Measurements from ENCODE around the gene FRAS1.
"Not testable (repeated sequence)": the region's sequence is repeated elsewhere in the genome, so short reads cannot be mapped to it uniquely, and the experiment has no call there.

Gene FRAS1

DNA sequence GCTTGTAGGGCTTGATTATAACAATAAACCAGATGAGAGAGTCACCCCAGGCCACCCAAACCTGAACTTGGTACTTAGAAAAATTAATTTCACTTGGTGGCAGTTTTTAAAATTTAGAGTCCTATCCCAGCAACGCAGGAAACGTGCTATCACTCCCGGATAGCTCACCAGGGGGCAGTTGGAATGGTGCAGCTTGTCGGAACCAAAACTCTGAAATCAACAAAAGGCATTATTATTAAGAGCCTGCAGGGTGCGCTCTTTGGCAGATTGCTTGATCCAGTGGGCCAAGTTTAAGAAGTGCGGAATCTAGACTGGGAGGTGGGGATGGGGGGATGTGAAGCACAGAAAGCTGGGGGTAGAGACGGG, 2.4 kb downstream of the FRAS1 start:
- DNase-seq: no peak

DNA sequence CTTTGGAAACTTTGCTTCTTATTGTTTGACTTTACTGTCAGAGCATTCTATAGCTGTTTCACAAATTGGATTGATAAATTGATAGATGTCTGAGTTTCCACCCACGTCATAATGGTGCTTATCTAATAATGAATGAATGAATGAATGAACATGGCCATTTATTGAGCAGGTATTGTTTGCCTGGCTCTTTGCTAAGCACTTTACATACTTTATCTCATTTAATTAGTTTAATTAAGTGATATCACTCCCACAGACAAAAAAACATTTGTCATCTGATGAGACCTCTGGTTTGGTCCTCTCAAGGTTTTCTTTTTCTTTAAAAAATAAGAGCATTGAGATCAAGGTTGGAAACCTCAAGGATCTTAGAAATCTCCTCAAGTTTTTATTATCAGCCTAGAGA, 2.8 kb downstream of the FRAS1 start:
- DNase-seq: no peak

DNA sequence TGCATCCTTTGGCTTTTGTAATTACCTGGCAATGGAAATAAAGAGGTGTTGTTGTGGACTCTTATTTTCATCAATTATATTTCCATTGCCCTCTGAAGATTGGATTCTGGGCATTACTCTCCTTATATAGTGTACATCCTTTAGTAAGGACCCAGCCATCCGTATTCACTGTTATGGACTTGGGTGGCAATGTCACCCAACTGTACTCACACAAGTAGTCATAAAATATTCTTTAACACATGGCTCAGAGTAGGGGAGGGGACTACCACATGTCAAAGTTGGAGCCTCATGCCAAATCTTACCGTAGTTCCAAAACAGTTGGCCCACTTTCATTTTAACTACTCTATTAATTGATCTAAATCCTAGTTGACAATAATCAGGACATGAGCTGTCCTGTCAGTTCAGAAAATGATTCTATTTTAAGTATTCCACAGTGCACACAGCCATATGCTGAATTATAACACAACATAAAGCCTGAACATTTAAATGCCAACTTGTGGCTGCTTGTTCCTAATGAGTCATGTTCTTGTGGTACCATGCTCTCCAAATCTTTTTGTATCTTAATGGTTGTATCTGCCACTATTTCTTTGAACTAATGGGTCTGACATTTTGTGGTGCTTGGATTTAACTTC, 4.9 kb downstream of the FRAS1 start:
- DNase-seq: no peak

DNA sequence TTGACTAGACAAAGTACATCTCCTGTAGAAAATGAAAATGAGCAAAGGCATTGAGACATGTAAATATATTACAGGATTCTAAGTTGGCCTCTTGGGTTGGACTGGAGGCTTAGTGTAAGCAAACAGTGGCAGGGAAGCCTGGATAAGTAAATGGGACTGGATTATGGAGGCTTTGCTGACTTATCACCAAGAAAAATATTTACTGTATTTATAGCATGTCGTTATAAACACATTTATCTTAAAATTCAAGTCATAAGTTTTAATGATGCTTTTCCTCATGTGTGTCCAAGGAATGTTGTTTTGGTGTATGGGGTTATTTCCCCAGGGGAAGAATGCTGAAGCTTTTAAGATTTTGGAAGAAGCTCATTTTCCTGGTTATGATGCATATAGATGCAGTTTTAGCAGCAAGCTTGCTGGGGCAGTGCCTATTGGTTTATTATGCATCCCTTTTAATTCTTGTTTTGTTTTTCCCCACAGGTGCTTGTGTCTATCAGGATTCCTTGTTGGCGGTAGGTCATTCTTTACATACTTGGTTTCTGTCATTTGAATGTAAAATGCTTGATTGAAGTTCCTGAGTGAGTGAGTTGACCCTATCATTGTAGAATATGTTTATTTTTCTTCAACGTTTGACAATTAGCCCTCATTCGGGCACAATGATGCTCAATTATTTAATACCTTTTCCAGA, 8.5 kb downstream of the FRAS1 start:
- DNase-seq: no peak

DNA sequence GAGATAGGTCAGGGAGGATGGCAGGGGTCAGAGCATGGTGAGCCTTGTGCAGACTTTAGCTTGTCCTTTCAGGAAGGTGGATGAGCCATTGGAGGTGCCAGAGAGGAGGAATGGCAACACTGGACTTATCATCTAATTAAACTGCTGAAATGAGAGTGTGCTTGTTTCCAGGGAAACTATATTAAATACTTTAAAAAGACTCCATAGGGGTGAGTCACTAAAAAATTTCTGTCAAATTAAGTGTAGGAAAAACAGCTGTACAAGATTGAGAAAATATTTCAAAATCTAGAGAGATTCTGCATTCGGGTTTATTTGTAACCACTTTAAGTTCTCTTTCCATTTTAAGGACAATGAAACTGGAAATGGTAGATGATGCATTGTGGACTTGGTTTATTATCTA, 11.4 kb downstream of the FRAS1 start:
- DNase-seq: no peak

DNA sequence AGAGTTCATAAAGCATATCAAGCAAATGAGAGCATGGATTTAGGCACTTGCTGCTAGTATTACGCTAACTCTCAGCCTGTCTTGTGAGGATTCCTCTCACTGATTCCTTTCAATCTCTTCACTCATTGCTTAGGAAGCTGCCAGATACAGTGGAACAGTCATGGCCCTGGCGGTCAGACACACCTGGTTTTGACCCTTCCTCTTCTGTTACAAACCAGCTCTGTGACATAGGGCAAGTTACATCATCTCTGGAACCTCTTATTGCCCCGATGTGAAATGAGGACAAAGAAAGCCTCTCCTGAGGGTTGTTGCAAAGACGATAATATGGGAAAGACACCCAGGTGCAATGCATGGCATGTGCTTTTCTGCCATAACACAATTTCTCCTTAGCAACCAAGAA, 12.2 kb downstream of the FRAS1 start:
- DNase-seq: no peak

DNA sequence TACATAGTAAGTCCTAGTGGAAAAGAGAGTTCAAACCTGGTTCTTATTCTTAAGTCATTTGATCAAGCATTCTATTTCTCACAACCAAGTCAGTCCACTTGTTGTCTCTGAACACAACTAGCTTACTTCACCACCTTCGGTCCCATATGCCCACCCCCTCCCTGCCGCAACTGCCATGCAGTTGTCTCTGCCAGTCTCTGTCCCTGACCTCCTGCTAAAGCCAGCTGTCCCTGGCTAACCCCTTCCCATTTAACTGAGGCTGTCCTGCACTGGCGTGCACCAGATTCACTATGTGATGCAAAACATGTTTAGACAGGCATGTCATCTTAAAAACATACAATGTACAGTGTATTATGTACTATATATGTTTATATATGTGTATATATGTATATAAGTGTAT, 12.7 kb downstream of the FRAS1 start:
- no peak for DNase-seq

DNA sequence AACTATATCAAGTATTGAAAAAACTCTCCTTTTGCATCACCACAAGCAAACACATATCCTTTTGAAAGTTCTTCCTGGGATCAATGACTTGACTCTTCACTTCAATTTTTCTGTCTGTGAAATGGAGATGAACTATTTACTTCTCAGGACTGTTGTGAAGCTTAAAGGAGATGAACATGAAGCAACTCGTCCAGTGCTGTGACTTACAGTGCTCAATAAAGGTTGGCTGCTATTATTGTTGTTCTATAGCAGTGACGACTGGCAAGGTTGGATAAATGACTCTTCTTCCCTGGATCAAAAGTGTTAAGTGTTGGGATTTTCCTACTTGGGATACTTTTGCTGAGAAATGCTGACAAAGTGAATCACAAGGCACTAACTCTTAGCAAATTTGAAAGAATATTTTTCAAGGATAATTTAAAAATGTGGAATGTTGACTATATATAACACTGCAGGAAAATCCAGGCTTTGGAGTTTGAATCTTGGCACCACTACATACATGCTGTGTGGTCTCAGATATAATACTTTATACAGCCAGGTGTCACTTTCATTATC, 13.7 kb downstream of the FRAS1 start:
- no peak for DNase-seq

DNA sequence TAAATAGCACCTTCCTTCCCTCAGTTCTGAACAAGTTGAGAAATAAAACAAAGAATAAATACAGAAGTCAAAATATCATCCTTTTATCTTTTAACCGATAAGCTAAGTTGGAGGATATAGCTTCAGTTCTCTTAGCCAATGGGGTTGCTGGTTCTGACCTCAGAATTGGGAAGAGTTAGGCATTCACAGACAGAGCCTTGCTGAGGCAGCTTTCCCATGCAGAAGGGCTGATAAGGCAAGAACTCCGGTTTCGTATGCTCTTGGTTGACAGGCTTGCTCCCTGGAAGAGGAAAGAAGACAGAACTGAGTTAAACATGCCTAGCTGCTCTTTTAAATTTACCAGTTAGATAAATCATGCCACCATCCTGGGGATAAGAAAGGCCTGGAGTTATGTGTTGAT, 17.6 kb downstream of the FRAS1 start:
- DNase-seq: no peak

DNA sequence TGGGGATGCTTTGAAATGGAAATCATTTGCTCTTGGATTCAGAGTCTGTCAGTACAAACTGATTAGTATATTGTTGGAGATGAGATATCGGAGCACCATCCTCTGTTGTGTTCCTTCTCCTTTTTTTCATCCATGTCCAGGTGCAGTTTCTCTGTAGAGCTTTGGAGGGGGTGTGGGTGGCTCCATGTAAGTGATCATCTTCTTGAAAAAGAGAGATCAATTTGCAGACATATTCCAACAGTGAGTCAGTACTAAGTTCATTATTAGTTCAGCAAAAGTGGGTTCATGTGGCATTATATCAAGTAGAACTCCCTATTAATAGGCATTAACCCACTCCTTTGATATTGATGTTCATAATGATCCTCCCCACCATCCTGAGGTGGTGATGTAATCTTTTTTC, 18.9 kb downstream of the FRAS1 start:
- DNase-seq: no peak

DNA sequence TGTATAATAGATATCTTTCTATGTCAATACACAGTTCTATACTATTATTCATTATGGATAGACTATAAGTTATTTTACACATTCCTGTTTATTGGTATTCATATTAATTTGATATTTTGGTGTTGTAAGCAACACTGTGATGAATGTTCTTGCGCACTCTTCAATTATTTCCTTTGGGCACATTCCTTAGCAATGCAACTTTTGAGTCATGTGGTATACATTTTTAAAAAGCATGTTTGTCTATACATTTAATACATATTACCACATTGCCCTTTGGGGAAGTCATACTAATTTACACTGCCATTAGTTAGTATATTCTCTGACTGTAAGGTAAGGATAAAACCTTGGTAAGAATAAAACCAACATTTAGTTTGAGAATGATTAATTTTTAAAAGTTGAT, 21.0 kb downstream of the FRAS1 start:
- no peak for DNase-seq

DNA sequence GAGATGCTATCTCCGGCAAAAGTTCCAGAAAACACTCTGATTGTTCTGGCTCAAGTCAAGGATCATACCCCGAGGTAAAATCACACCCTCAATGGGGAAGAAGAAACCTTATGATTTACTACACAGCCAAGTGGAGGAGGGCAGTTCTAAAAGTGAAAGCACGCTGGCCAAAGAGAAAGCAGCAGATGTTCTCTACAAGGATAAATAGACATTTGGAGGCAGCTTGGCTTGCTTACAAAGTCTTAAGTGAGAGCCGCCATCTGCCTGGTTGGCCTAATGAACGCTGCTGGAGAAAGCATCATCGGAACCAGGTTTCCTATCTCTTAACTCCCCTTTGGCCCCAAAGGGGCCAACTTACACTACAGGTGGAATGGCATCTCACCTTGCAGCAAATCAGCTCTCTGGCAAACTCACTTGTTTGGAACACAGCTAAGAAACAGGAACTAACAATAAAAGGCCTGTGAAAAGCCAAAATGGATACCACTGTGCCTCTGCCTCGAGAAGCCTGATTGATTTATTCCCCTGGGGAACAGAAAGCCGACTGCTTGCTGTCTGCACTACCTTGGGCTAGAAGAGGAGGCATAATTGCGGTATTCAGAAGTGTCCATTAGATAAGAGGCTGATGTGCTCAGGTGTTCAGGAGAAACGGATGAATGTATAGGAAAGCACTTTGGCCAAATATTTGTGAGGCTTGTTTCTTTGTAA, 22.8 kb downstream of the FRAS1 start:
- no peak for DNase-seq

DNA sequence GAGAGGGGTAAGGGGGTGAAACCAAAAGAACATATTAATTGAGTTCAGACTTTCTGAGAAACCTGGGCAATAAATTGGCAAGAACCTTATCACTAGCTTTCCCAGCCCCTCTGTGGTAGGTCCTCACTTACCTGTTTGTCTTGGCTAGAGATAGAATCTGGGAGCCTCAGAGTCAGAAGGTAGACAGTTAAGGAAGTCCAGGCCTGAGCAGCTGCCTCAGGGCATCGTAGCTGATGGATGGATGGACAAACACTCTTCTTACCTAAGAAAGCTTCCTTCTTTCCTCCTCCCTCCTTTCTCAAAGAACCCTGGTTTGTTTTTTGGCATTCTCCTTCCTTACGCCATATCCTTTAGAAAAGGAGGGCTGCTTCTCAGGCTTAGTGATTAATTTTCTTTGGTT, 24.4 kb downstream of the FRAS1 start:
- no peak for DNase-seq

DNA sequence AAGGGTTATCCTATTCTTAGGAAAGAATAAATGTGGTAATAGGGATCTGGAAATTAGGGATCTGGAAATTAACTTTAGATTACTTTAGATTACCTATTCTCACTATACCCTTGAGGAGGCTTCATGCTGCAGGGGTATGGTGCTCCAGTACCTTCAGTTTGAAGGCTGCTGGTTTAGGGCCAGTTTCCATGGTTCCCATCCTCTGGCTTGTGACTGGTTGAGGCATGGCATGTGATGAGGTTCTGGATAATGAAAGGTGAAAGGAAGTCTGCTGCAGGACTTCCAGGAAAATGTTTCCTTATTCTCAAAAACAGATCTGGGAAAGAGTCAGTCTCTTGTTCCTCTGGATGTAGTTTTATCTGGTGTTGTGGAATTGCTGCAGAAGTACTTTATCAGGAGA, 25.9 kb downstream of the FRAS1 start:
- DNase-seq: no peak

DNA sequence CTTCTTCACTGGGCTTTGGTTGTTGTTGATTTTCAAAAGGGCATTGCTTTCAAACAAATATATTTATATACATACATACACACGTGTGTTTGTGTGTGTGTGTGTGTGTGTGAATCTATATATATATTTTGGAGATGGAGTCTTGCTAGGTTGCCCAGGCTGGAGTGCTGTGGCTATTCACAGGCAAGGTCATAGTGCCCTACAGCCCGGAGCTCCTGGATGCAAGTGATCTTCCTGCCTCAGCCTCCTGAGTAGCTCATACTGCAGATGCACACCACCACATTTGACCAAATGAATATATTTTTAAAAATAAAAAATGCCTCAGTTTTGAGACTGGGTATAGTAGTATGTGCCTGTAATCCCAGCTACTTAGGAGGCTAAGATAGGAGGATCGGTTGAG, 34.4 kb downstream of the FRAS1 start:
- DNase-seq: no peak

DNA sequence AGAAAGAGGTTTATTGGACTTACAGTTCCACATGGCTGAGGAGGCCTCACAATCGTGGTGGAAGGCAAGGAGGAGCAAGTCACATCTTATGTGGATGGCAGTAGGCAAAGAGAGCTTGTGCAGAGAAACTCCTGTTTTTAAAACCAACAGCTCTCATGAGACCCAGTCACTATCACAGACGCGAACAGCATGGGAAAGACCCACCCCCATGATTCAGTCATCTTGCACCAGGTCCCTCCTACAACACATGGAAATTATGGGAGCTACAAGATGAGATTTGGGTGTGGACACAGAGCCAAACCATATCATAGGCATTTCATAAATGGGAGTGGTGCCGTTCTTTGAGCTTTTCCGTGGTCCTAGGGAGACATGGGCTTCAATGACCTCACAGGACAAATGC, 35.2 kb downstream of the FRAS1 start:
- DNase-seq: not testable (repeated sequence)

DNA sequence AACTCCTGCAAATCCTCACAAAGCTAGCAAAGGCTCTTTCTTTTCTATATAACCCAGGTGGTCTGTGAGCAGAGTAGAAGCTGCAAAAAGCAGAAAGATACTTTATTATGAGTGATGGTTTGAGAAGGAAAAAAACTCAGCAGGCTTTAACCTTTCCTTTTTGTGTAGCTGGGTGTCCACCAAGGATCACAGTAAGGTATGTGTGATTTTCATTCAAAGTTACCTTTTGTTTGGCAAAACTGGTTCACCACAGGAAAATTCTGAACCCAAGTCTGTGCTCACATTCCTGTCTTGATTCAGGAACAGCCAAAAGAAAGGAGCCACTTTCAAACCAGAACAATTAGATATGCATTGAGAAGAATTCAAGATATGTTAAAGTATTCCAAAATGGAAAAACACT, 35.7 kb downstream of the FRAS1 start:
- no peak for DNase-seq

DNA sequence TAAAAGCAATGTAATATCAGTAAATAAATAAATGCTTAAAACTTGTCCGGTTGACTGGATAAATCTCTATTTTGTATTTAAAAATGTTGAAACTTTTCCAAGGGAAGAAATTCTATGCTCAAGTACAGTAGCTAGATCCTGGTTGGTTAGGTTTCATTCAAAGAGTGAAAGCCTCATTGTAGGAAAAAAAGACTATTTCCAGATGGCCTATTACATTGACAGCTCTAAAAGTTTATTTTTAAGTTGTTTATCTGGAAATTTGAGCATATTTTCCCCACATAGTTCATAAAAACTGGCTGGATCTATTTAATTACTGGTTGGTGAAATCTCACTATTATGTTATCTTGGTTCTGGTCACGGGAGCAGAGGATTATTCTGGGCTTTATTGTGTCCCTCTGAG, 38.0 kb downstream of the FRAS1 start:
- no peak for DNase-seq

DNA sequence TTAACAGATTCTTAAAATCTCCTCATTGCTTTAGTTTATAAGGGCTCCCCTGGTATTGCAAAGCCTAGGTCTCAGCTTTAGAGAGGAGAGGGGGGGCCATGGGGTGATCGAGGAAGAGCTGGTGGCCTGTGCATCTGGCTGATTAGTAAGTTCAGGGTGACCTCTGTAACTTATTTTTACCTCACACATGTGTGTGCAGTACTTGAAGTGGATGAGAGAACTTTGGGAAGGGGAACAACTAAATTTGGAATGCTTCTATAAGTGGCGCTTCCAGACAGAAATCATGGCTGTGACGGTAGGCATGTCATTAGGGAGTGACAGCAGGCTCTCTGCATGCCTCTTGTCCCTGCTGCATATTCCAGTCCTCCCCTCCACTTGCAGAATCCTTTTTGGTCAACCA, 41.9 kb downstream of the FRAS1 start:
- no peak for DNase-seq

DNA sequence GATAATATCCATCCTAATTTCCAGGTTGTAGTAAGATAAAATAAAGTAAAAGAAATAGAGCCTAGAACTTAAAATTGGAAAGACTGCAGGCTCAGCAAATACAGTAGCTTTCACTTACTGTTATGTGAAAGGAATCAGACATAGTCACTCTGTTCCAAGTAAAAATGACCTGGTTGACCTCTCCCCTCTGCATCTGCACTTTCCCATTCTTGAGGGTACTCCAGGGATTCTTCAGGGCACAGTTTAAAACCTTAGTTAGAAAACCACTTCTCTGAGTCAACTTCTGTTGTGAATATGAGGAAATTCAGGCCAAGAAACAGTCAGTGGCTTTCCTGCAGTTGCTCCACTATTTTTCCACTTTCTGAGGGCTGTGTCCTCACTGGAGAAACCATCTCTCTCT, 42.9 kb downstream of the FRAS1 start:
- DNase-seq: no peak

DNA sequence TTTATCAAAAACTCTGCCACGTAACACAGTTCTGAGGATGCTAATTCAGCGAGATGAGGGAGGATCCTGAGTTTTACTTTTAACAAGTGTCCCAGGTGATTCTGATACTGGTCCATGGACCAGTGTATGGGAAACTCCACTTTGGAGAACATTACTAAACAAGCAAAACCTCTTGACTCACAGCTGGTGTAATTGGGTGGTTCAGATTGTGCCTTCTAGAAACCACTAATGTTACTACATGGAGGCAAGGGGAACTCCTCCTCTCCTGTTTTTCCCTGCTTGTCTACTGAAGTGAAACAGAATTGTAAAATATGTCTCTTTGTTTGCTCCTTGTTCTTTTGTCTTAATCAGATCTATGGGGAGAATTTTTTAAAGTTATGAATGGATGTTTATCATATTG, 62.6 kb downstream of the FRAS1 start:
- DNase-seq: no peak

DNA sequence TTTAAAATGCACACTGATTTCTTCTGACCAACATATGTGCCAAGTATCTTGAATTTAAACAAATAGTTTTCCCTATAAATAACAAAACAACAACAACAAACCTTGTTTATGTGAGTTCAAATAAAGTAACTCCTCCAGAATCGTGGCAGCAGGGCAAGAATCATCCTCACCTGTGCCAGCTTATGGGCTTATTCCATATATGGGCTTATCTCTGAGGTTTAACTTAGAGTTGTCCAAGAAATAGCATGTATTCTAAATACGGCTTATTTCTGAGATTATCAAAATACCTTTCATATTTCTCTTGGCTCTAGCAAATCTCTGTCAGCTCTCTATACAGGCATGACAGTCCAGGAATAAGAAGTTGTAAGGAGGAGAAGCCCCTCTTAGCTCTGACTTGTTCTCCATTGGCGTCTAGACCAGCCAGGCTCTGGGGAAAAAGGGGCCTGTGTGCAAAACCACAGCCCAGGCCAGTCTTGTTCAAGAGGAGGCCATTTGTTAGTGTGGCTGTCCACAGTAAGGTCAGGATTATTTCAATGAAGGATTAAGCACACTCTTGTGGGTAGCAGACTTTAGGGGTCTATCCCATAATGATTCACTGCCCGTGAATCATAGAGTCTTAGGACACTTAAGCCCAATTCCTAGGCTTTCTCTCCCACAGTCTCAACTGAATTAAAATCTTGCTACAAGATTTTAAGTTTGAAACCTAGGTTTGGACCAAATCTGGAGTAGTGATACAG, 63.2 kb downstream of the FRAS1 start:
- no peak for DNase-seq

DNA sequence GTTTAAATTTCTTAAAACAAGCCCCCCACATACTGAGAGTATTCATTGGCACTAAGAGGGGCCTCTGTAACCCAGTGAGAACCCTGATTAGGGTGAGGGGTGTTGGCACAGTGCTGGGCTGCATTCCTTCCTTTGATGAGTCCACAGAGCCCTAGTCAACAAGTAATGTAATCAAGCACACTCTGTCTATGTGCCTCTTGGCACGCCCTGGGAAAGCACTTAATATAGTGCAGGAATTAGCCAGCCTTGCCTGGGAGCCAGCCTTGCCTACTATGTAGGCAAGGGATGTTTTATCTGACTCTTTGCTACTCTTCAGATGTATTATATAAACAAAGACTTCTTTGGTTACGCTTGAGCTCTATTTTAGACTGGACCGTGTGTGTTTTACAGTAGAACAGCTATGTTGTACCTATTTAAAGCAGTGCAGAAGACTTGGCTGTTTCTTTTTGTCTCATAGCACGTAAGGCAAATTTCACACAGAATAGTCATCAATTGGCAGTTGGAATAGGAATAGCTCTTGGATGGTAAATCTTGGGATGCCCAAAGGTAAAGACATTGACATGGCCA, 64.3 kb downstream of the FRAS1 start:
- no peak for DNase-seq

Measured in activated CD8-positive, alpha-beta memory T cell treated with anti-CD3 and anti-CD28 coated beads, Interleukin-2, amount 50 U/mL, for 4 hours (primary cell).